HG03378 (cell line): Measurements from ENCODE around the gene DENND2C.

Source experiments
- ATAC-seq: cut with Tn5 transposase; IDR thresholded peaks from one replicate; pipeline ENCODE4 v1.9.1; 2021; ENCODE audit warnings: mild to moderate bottlenecking, moderate library complexity; ENCODE audit not compliant: unreplicated experiment

The DENND2C gene, protein sequence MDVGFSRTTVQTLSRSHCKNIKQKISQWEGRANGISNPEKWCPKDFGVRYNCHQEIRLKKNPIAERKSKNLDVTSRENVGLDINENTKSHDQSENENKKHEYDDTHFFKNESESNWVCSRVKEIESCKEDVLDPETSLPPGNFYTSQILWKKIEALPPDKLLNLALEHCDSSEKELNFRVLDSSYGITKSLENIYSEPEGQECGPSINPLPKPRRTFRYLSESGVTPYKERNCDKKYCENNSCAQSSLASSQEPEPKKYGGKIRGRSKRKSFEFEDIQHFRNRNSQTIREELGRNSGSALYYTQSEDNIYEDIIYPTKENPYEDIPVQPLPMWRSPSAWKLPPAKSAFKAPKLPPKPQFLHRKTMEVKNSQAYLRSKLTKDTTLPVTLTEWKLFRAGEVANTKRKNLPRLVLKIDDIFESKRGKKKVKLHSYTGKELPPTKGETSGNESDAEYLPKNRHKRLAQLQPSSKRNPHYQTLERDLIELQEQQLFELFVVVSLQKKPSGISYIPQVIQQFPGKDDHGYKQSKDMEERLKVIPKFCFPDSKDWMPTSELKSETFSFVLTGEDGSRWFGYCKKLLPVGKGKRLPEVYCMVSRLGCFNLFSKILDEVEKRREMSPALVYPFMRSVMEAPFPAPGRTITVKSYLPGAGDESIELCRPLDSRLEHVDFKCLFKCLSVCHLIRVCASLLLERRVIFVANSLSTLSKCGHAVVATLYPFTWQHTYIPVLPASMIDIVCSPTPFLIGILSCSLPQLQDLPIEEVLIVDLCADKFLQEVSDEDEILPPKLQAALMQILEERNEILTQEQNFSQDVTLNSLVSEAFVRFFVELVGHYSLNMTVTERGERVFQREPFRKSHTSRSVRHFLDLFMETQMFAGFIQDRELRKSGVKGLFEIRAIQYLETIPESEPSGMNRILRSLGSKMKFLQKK

GRCh38 chr1:114669562-114670082, at the start of gene DENND2C:
TSS of gene DENND2C (minus strand) at chr1:114670049. CDS start at chr1:114625984, 44,065 bp downstream.
- peak; percentile 46 for ATAC-seq

DNA sequence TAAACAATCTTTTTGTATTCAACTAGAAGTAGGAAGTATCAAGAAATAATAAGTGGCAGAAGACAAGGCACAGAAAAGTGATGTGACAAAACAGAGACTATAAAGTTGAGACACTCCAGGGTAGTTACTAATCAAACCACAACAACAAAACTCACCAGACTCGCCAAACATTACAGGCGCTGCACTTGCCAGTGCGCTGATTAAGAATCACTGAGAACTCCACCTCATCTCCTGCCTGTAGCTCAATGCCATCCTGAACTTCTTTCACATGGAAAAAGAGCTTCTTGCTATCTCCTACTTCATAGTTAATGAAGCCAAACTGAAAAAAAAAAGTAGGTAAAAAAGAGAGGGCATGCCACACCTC, 49.6 kb upstream of the DENND2C start:
- ATAC-seq: no peak

- no peak for ATAC-seq
Observed at GRCh38 chr1:114718661-114719423, 49.0 kb upstream of the DENND2C start.

- ATAC-seq: peak; percentile 87
Observed at GRCh38 chr1:114716304-114717170, 46.7 kb upstream of the DENND2C start, which contains the start of gene NRAS. TSS of gene NRAS (minus strand) at chr1:114716771. CDS start at chr1:114716160, 611 bp downstream.

DNA sequence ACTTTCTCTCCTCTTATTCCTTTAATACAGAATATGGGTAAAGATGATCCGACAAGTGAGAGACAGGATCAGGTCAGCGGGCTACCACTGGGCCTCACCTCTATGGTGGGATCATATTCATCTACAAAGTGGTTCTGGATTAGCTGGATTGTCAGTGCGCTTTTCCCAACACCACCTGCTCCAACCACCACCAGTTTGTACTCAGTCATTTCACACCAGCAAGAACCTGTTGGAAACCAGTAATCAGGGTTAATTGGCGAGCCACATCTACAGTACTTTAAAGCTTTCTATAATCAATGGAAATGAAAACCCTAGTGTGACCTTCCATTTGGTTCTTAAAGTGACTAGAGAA, 46.1 kb upstream of the DENND2C start:
- peak; percentile 9 for ATAC-seq

DNA sequence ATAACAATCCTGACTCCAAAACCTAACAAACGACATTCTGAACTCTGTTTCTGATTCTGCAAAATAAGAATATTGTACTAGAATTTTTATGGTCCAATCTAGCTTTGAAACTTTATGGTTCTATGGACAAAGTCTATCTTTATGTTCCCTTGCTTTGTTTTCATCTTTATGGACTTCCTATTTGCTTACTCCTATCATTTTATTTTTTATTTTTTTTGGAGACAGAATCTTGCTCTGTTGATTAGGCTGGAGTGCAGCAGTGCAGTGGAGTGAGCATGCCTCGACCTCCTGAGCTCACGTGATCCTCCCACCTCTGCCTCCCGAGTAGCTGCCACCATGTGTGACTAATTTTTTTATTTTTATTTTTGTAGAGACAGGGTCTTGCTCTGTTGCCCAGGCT, 43.1 kb upstream of the DENND2C start:
- ATAC-seq: no peak

- ATAC-seq: no peak
Observed at GRCh38 chr1:114710360-114710759, 40.5 kb upstream of the DENND2C start.

DNA sequence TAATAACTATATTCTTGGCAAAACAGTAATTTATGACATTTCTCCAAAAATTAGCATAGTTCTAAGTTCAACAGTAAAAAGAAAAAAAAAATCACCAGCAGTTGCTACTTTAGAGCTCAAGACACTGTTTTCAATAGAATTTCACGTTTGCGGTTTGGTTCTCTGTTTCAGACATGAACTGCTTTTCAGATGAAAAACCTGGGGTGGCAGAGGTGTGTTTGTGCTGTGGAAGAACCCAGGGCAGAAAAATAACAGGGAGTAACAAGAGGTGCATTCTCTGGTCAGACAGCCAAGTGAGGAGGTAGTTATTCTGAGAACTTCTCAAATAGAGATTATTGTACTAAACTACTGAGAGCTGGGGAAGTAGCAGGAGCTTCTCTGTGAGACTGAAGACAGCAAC, 37.8 kb upstream of the DENND2C start:
- ATAC-seq: no peak

- peak; percentile 45 for ATAC-seq
Observed at GRCh38 chr1:114703242-114703641, 33.4 kb upstream of the DENND2C start.

GRCh38 chr1:114702737-114703136, 32.9 kb upstream of the DENND2C start:
- ATAC-seq: peak; percentile 46

DNA sequence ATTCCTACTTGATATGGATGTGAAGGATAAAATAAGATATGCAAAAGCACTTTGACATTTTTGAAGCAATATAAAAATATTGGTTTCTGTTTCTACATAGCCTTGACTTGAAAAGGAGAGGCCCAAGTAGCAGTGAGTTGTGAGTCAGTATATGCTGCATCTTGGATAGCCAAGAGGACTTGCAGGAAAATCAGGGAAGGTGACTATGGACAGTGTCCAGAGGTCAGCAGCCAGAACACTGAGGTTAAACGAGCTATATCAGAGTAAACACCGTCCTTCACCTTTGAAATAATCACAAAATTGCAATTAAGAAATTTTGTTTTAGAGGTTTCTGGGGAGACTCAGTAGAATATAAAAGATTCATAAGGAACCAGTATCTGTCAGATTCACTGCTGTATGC, 32.1 kb upstream of the DENND2C start:
- ATAC-seq: no peak

DNA sequence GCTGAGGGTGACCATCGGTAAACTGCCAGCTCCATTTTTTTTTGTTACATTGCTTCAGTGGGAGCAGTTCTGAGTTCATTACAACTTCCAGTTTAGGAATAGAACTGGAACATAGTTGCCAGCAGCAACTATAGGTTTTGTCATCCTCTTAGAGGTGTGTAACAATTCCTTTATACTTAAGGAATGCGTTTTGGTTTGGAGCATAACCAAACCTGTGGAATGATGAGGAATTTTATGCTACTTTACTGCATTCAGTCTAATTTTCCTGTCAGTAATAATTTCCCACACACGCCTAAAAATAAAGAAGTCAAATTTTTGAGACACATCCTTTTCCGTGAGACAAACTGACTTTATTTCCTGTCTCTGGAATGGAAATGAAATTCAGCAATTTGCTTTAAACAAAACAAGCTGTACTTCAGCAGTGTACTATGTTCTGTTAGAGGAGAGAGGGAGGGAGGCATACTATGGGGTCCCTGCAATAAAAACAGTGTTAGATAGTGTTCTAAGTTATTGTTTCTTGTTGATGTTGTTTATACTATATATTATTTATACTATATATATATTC, 30.3 kb upstream of the DENND2C start:
- no peak for ATAC-seq

DNA sequence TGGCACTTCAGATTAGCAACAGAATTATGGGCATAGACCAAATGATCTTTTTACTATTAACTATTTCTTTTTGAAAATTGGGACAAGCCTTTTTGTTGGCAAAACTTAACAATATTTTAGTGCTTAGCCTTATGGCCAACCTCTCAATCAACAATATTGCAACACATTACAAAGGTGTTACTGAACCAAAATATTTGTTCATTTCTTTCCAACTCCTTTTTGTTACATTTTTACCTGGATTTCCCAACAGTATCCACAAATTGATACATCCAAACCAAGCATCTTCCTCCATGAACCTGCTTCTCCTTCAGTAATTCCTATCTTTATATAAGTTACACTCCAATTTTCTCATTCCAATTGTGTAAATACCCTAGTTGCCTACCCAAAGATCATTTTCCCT, 27.0 kb upstream of the DENND2C start:
- no peak for ATAC-seq

DNA sequence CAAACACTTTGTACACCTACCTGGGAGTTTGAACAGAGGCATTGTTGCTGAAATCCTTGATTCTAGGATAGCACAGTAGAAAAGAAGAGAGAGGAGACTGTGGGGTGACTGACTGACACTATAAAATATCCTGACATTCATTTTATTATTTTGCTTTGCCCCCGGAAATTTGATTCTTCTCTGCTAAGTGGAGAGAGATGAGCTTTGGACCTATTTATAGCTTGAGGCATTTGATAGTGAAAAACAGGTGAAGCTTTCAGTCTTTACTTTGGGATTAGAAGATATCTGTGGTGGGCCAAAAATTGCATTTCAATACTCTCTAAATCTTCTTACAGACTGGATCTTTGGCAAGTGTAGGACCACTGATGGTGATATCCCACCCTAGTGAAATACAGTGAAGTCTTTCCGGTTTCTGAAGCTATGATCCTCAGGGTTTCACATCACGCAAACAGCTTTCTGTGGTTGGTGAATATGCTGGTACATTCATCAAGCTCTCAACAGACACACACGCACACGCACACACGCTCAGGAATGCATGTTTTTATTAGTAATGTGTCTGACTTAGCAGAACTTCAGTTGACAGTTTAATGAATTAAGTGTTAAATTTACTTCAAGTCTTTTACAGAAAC, 25.7 kb upstream of the DENND2C start, which contains the start of gene AMPD1:
Gene AMPD1 (minus strand): TSS at position 117 of the 629 bp plus-strand sequence. CDS start 75 bp downstream, at position 42.
- ATAC-seq: no peak

GRCh38 chr1:114694540-114695310, 24.9 kb upstream of the DENND2C start:
- no peak for ATAC-seq

GRCh38 chr1:114692947-114693346, 23.1 kb upstream of the DENND2C start:
- no peak for ATAC-seq

DNA sequence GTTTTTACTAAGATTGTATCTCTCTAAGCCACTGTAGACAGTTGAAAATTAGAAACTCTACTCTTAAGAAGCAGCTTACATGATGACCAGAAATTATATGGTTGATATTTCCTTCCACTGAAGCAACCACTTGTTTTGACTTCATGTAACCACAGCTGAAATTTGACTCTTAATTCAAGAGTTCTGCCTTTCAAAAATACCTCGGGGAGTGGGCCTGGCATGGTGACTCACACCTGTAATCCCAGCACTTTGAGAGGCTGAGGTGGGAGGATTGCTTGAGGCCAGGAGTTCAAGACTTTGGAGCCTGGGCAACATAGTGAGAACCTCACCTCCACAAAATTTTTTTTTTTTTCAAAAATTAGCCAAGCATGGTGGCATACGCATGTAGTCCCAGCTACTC, 21.2 kb upstream of the DENND2C start:
- ATAC-seq: no peak

DNA sequence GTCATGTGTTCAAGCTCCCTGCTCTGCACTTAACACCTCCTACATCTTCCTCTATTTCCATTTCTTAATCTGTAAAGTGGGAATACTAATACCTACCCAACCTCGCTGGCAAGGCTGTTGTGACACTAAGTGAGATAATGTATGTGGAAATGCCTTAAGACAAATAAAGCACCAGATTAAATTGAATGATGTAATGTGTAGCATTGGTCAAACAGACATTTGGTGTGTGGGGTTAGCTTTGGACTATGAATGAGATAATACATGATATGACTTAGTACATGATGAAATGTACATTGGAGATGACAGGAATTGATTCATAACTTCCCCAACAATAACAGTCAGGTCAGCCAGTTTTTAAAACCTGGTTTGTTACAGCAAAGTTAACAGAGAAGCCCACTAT, 20.3 kb upstream of the DENND2C start:
- no peak for ATAC-seq
